HG03469 (cell line): Measurements from ENCODE around the gene ZSCAN2.
A peak's percentile ranks its signal among the peaks of the same experiment; 100 is the strongest.

Experiments used
- ATAC-seq: cut with Tn5 transposase; IDR thresholded peaks from one replicate; pipeline ENCODE4 v1.9.1; 2021; ENCODE audit warnings: mild to moderate bottlenecking, moderate library complexity, moderate number of reproducible peaks; ENCODE audit not compliant: unreplicated experiment

The ZSCAN2 gene

GRCh38 chr15:84598250-84598649 lies 2.6 kb upstream of the ZSCAN2 start:
- ATAC-seq: peak; percentile 61

DNA sequence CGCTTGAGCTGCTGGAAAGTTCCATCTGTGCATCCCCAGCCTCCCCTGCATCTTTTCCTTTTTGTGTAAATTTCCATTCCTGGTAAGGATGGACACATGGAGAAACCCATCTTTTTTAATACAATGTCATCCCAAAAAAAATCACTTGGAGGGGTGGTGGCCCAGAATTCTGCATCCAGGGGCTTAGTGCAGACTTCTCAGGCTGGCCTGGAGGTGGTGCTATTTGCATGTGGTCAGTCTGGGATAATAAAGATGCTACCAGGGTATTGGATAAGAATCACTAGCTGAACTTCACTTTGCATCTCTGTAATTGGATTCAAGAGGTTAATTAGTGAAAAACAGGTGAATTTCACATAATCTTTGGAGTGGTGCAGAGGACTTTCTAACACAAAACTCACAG lies 1.8 kb upstream of the ZSCAN2 start:
- no peak for ATAC-seq

DNA sequence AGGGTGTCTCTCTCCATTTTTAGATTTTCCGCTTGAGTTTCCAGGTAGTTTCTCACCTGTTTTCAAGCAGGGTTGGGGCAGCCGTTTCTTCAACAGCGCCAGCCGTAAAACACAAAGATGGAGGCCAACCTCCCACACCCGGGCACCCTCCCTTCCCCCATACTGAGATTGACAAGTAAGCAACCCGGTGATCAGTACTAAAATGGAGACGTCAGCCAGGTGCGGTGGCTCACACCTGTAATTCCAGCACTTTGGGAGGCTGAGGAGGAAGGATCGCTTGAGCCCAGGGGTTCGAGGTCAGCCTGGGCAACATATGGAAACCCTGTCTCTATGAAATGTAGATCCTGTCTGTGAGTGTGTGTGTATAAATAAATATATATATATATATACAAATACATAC lies 903 bp upstream of the ZSCAN2 start:
- no peak for ATAC-seq

- ATAC-seq: peak; percentile 1
Measured at GRCh38 chr15:84600331-84600686, 500 bp upstream of the ZSCAN2 start.

DNA sequence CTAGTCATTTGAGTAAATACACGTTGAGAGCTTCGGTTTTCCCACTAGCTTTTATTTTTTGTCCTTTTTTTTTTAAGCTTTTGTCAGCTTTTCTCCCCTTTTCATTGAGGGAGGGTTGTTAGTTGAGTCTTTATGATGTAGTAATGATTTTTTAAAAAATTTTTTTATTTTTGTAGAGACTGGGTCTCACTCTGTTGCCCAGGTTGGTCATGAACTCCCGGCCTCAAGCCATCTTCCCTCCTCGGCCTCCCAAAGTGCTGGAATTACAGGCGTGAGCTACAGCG lies 688 bp downstream of the ZSCAN2 start:
- no peak for ATAC-seq

GRCh38 chr15:84603630-84604379 lies 3.0 kb downstream of the ZSCAN2 start:
- no peak for ATAC-seq

- no peak for ATAC-seq
Measured at GRCh38 chr15:84604826-84605553, 4.2 kb downstream of the ZSCAN2 start.

GRCh38 chr15:84605554-84605882 lies 4.7 kb downstream of the ZSCAN2 start:
- no peak for ATAC-seq

DNA sequence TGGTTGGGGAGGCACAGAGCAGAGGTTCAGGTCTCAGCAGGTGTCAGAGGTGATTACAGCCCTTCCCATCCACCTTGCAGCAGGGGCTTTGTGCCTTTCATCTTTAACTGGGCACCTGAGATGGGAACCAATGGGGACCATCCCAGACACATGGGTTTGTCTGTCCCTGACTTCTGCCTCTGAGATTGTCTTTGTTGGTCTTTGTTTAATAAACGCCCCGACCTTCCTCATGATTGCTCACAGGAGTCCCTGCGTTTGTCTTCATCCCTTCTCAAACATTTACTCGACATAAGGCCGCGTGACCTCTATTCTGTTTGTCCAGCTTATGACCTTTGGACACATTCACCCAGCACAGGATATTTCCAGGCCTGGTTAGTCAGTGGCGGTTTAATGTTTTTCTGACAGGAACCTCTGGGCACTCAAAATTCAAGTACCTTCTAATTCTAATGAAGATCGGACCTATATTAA lies 5.9 kb downstream of the ZSCAN2 start:
- no peak for ATAC-seq

- ATAC-seq: no peak
Measured at GRCh38 chr15:84608707-84609284, 8.0 kb downstream of the ZSCAN2 start.

GRCh38 chr15:84609818-84610525 lies 9.2 kb downstream of the ZSCAN2 start:
- ATAC-seq: no peak

DNA sequence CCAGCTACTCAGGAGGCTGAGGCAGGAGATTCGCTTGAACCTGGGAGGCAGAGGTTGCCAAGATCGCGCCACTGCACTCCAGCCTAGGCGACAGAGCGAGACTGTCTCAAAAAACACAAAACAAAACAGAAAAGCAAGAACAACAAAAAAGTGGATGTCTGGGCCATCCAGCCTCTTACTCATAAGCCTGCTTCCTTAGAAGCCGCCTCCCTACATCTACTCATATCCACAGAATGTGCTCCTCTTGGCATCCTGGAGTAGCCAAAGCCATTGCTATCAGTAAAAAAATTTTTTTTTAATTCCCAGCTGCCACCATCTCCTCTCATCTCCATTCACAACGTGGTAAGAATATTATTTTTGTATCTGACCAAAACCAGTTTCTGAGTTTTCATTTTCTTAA lies 10.8 kb downstream of the ZSCAN2 start:
- no peak for ATAC-seq

DNA sequence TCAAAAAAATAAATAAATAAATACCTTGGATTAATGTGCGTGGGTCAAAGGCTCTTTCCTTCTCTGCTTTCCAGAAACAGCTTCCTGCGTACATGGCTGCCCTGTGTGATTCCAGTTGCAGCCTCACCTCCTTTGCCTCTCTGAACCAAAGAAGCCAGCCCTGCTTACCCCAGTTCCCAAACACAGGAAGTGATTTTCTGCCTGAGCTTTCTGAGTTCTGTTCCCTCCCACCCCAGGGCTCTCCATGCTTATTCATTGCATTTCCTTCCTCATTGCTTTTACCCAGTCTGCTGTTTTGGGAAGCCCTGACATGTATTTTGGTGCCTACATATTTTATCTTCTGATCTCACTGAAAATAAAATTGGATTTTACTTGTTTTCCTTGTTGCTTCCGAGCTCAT lies 15.4 kb downstream of the ZSCAN2 start:
- no peak for ATAC-seq

GRCh38 chr15:84620626-84621025 lies 19.8 kb downstream of the ZSCAN2 start:
- no peak for ATAC-seq

- no peak for ATAC-seq
Measured at GRCh38 chr15:84621358-84621979, 20.7 kb downstream of the ZSCAN2 start.

GRCh38 chr15:84624359-84624758 lies 23.6 kb downstream of the ZSCAN2 start:
- no peak for ATAC-seq

DNA sequence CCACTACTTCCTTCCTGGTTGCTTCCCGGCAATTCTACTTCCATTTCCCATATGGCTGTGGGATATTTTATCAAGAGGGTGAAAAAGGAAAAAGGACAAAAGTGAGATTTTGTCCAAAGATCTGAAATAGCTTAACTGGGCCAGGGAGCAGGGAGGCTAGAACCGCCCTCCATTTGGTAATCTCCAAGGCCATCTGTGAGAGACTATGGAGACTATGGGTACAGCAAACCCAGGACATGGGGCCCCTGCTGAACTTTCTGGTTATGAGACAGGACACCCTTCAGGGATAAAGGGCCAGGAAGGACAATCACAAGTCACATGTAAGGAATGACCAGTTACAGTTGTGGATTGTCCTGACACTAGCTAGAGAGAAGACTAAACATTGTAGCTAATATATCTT lies 24.3 kb downstream of the ZSCAN2 start:
- ATAC-seq: no peak

GRCh38 chr15:84629033-84629432 lies 28.2 kb downstream of the ZSCAN2 start:
- no peak for ATAC-seq

- no peak for ATAC-seq
Measured at GRCh38 chr15:84631706-84632272, 31.0 kb downstream of the ZSCAN2 start.

- ATAC-seq: peak; percentile 30
Measured at GRCh38 chr15:84633311-84634227, 32.8 kb downstream of the ZSCAN2 start.
